22Rv1 (cell line): Measurements from ENCODE around the gene LETM1.

Experiments
- H3K27ac ChIP-seq: fragments of 450-650 bp; 2 replicates; pipeline ENCODE4 v1.5.1; 2017
- CTCF ChIP-seq: fragments of 450-650 bp; IDR thresholded peaks from 2 replicates; pipeline ENCODE4 v1.5.1; 2017; ENCODE audit warnings: mild to moderate bottlenecking
- ZFX ChIP-seq: fragments of 450-650 bp; IDR thresholded peaks from 2 replicates; pipeline ENCODE4 v1.6.1; 2017; ENCODE audit warnings: antibody characterized with exemption, borderline replicate concordance

The LETM1 gene

GRCh38 chr4:1899149-1900086 is 43.5 kb upstream of the LETM1 start:
- peak; percentile 93 for TF ChIP-seq CTCF
- no peak for TF ChIP-seq ZFX
- peak overlapping the region; percentile 42 for H3K27ac ChIP-seq

- TF ChIP-seq CTCF = no peak
- TF ChIP-seq ZFX = no peak
- H3K27ac ChIP-seq = peak overlapping the region; percentile 42
Observed at GRCh38 chr4:1898681-1899080, 42.7 kb upstream of the LETM1 start.

- peak overlapping the region; percentile 42 for H3K27ac ChIP-seq
- TF ChIP-seq CTCF = no peak
- no peak for TF ChIP-seq ZFX
Observed at GRCh38 chr4:1898007-1898406, 42.1 kb upstream of the LETM1 start.

GRCh38 chr4:1896658-1896991 is 40.7 kb upstream of the LETM1 start:
- TF ChIP-seq CTCF (no peak), ZFX (no peak)
- no peak overlapping the region for H3K27ac ChIP-seq

GRCh38 chr4:1895971-1896657 is 40.2 kb upstream of the LETM1 start:
- no peak overlapping the region for H3K27ac ChIP-seq
- TF ChIP-seq CTCF (no peak), ZFX (no peak)

GRCh38 chr4:1890979-1891570 is 35.1 kb upstream of the LETM1 start:
- no peak for TF ChIP-seq ZFX
- no peak for TF ChIP-seq CTCF

More at GRCh38 chr4:1890979-1891570, 35.1 kb upstream of the LETM1 start:
- H3K27ac ChIP-seq = no peak overlapping the region
